Naive thymus-derived CD4-positive, alpha-beta T cell (primary cell): Measurements from ENCODE around the gene TENM4. TPM values are rescaled to one million over a fixed set of nuclear protein-coding genes. Genes with fewer than 3 reads are reported as not detected.
A peak's percentile ranks its signal among the peaks of the same experiment; 100 is the strongest.

Experiments
- ATAC-seq: fragments of 150-1000 bp; cut with Tn5 transposase; 2 replicates; pipeline ENCODE4 v1.10.0; 2021; ENCODE audit warnings: mild to moderate bottlenecking, moderate library complexity
- CTCF ChIA-PET: fragments of 350-600 bp; sonication (Branson Sonifier 250); formaldehyde crosslinking; loops from one replicate; lab custom pipeline; 2021; ENCODE audit warnings: antibody characterized with exemption; lab: Charles Lee
- POLR2A ChIA-PET: fragments of 350-600 bp; sonication (Branson Sonifier 250); formaldehyde crosslinking; loops from one replicate; lab custom pipeline; 2021; ENCODE audit warnings: antibody characterized with exemption, inconsistent platforms; lab: Charles Lee
- DNase-seq, 9 donors: peaks; one replicate each; pipeline versions ENCODE4 v3.0.0 to v3.0.0-alpha.2; 2020 to 2022; ENCODE audit warnings: mixed read lengths in 1 of 9
- H3K27ac ChIP-seq: one replicate; pipeline ENCODE4 v1.7.0; 2013; ENCODE audit warnings: mild to moderate bottlenecking, low read depth, low read length, moderate library complexity
- H3K27me3 ChIP-seq, 2 donors: one replicate each; pipeline ENCODE4 v1.7.0; 2013; ENCODE audit warnings: low read length in 2 of 2, mild to moderate bottlenecking in 2 of 2, moderate library complexity in 2 of 2; ENCODE audit not compliant: control insufficient read depth in 2 of 2, insufficient read depth in 2 of 2
- H3K36me3 ChIP-seq, 3 experiments: 1 replicate in 2 of 3; 2 replicates in 1 of 3; pipeline ENCODE4 v1.7.0; 2013; ENCODE audit warnings: low read length in 3 of 3, mild to moderate bottlenecking in 3 of 3, moderate library complexity in 1 of 3; ENCODE audit not compliant: insufficient read depth in 3 of 3, control insufficient read depth in 2 of 3
- H3K4me1 ChIP-seq, 2 donors: one replicate each; pipeline ENCODE4 v1.7.0; 2013; ENCODE audit warnings: low read length in 2 of 2, mild to moderate bottlenecking in 2 of 2, moderate library complexity in 1 of 2; ENCODE audit not compliant: control insufficient read depth in 2 of 2, insufficient read depth in 2 of 2
- H3K4me3 ChIP-seq: 2 replicates; pipeline ENCODE4 v1.7.0; 2013; ENCODE audit warnings: mild to moderate bottlenecking, low read length
- H3K9me3 ChIP-seq, 3 experiments: 1 replicate in 2 of 3; 2 replicates in 1 of 3; pipeline ENCODE4 v1.7.0; 2013; ENCODE audit warnings: low read length in 3 of 3; ENCODE audit not compliant: control insufficient read depth in 2 of 3
- H3K27ac Mint-ChIP-seq, 9 donors: one replicate each; pipeline ENCODE4 v1.8.0; 2020 to 2022; ENCODE audit warnings: mixed read lengths in 9 of 9, mild to moderate bottlenecking in 8 of 9, moderate library complexity in 5 of 9, inconsistent platforms in 2 of 9
- H3K27me3 Mint-ChIP-seq, 5 donors: one replicate each; pipeline ENCODE4 v1.8.0; 2021 to 2022; ENCODE audit warnings: mixed read lengths in 5 of 5, mild to moderate bottlenecking in 1 of 5
- H3K36me3 Mint-ChIP-seq, 5 donors: one replicate each; pipeline ENCODE4 v1.8.0; 2020 to 2022; ENCODE audit warnings: mixed read lengths in 5 of 5, mild to moderate bottlenecking in 3 of 5, inconsistent platforms in 1 of 5
- H3K4me1 Mint-ChIP-seq, 7 donors: one replicate each; pipeline ENCODE4 v1.8.0; 2020 to 2022; ENCODE audit warnings: mixed read lengths in 7 of 7, mild to moderate bottlenecking in 3 of 7, inconsistent platforms in 1 of 7
- H3K4me3 Mint-ChIP-seq, 10 donors: one replicate each; pipeline ENCODE4 v1.8.0; 2020 to 2022; ENCODE audit warnings: mild to moderate bottlenecking in 10 of 10, mixed read lengths in 10 of 10, moderate library complexity in 6 of 10, inconsistent platforms in 2 of 10
- H3K9me3 Mint-ChIP-seq, 11 donors: one replicate each; pipeline ENCODE4 v1.8.0; 2020 to 2022; ENCODE audit warnings: mixed read lengths in 11 of 11, mild to moderate bottlenecking in 4 of 11, inconsistent platforms in 1 of 11, moderate library complexity in 1 of 11
- intact Hi-C, 2 donors: fragments of 100-400 bp; cut with micrococcal nuclease; formaldehyde crosslinking; loops; one replicate each; pipeline ENCODE4 v1.15.1; 2023
- polyA plus RNA-seq, 2 donors: library from polyadenylated mRNA; unstranded; fragments of 300-500 nt; fragmentation: Illumina TruSeq; gene quantifications; one replicate each; pipeline ENCODE4 v1.2.3, GENCODE V29; 2021
- total RNA-seq, 6 experiments: library from RNA in 5 of 6; stranded (reverse) in 5 of 6; gene quantifications; 1 replicate in 5 of 6; 2 replicates in 1 of 6; pipeline ENCODE4 v1.2.3 and lab custom pipeline; 2021 to 2026

TENM4 gene
- total and polyA plus RNA-seq, 7 experiments from 2014 or later, result 0.32 to 0.47 TPM; not detected in 5

DNA sequence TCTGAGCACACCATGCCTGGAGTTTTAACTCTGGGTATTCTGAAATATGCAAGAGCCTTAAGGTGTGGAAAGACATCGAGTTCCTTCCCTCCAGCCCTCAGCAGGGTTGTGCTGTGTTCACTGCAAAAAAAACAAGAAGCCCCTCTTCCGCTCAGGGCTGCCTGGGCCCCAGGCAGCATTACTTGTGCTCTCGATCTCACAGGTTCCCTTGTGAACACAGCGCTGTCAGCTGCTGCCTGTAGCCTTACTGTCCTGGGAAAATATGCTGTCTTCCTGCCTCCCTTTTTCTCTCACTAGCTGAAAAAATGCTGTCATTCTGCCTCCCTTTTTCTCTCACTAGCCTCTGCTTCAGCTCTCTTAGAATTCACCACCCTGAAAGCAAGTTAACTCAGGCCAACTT is 15.7 kb upstream of the TENM4 start:
- ATAC-seq (no peak), DNase-seq (no peak)
- Mint-ChIP-seq H3K27me3 (peaks cover 0 to 20% (median 7%) of the 10 kb centered on the region in 5 donors), H3K4me3 (no peak overlapping the region), H3K4me1 (no peaks in the 10 kb centered on the region), H3K27ac (no peak overlapping the region), H3K36me3 (no peaks in the 10 kb centered on the region), H3K9me3 (peaks cover 0 to 4% (median 0%) of the 10 kb centered on the region in 11 donors)
- Histone ChIP-seq H3K9me3 (no peaks in the 10 kb centered on the region), H3K36me3 (no peaks in the 10 kb centered on the region), H3K4me3 (no peak overlapping the region), H3K27me3 (no peaks in the 10 kb centered on the region), H3K4me1 (no peaks in the 10 kb centered on the region), H3K27ac (no peak overlapping the region)
- ChIA-PET POLR2A (no interaction called here), CTCF (no interaction called here)
- intact Hi-C loops, result no loop called here

DNA sequence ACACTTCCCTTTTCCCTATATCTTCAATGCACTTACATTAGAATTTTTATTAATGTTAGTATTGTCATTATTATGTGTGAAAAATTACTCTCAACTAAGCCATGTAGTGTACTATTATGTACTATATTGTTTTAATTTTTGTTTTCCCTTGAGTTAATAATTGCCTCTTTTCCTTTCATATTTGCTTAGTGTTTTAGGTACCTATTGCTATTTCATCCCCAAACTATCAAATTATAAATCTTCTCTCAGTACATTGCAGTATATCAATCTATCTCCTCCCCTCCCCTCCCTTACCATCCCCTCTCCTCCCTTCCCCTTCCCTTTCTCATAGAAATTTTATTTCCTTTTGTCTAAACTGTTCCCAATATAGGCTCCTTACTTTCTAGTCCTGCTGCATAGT is 12.8 kb upstream of the TENM4 start:
- Mint-ChIP-seq H3K27ac (no peak overlapping the region), H3K4me1 (no peaks in the 10 kb centered on the region), H3K36me3 (no peaks in the 10 kb centered on the region), H3K4me3 (no peak overlapping the region), H3K27me3 (peaks cover 0 to 16% (median 7%) of the 10 kb centered on the region in 5 donors), H3K9me3 (peaks cover 0 to 11% (median 2%) of the 10 kb centered on the region in 11 donors)
- intact Hi-C loops, result no loop called here
- no peak for DNase-seq
- Histone ChIP-seq H3K27ac (no peak overlapping the region), H3K4me3 (no peak overlapping the region), H3K4me1 (no peaks in the 10 kb centered on the region), H3K36me3 (no peaks in the 10 kb centered on the region), H3K9me3 (no peaks in the 10 kb centered on the region), H3K27me3 (no peaks in the 10 kb centered on the region)
- ChIA-PET POLR2A (no interaction called here), CTCF (no interaction called here)
- ATAC-seq, result no peak

DNA sequence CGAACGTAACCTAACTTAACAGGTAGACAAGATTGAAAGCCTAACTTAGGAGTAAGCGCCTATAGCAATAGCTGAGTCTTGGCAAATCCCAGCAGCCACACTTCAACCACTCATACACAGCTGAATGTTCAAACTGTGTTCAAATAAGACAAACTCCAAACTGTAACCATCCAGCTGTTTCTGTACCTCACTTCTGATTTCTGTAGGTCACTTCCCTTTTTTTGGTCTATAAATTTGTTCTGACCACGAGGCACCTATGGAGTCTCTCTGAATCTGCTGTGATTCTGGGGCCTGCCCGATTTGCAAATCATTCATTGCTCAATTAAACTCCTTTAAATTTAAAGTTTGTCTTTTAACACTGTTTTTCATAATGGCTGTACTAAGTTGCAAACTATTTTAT is 8.2 kb upstream of the TENM4 start:
- no peak overlapping the region for H3K4me3 ChIP-seq
- Mint-ChIP-seq H3K4me3 (no peak overlapping the region), H3K4me1 (no peaks in the 10 kb centered on the region), H3K36me3 (no peaks in the 10 kb centered on the region), H3K27ac (no peak overlapping the region), H3K9me3 (peaks cover 0 to 13% (median 3%) of the 10 kb centered on the region in 11 donors), H3K27me3 (peaks cover 9 to 30% (median 19%) of the 10 kb centered on the region in 5 donors)
- CTCF ChIA-PET, result no interaction called here
- H3K27me3 ChIP-seq, result no peaks in the 10 kb centered on the region
- intact Hi-C loops, result no loop called here
- POLR2A ChIA-PET, result no interaction called here
- H3K9me3 ChIP-seq, result no peaks in the 10 kb centered on the region
- H3K36me3 ChIP-seq, result no peaks in the 10 kb centered on the region
- ATAC-seq (no peak), DNase-seq (no peak)
- H3K4me1 ChIP-seq, result no peaks in the 10 kb centered on the region
- H3K27ac ChIP-seq, result no peak overlapping the region

DNA sequence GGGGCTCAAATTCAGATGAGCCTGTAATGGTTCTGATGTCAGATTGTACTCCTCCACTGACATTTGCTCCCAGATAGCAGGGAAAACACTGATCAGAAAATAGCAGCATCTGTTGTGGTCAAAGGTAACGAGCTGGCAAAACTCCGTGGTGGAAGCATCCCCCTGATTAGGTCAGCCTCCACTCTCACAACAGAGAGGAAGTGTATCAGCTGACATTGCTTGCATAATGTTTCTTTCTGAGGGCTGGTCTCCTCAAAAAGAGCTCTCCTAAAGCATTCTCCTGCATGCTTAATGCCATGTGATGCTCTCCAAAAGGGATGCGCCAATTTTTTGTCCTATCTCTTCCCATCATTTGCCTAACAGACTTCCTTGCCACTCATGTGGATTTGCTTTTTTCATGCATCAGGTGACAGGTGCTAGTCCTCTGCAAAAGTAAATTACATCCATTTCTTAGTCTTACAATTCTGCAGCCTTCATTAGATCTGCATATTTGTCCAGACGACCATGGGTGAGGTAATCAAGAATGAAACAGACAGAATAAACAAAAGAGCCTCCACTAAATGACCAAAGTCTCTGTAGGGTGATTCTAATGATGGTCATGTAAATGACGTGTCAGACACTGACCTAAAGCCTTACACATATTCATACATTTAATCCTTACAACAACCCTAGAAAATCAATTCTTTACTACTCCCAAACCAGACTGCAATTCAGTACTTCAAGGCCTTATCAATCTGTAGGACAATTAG is 6.4 kb upstream of the TENM4 start:
- H3K27ac ChIP-seq, result no peak overlapping the region
- intact Hi-C loops, result no loop called here
- ATAC-seq (no peak), DNase-seq (no peak)
- H3K4me1 Mint-ChIP-seq, result no peaks in the 10 kb centered on the region
- H3K36me3 Mint-ChIP-seq, result peaks cover 0 to 5% (median 0%) of the 10 kb centered on the region in 5 donors
- H3K27me3 ChIP-seq, result no peaks in the 10 kb centered on the region
- H3K4me1 ChIP-seq, result no peaks in the 10 kb centered on the region
- CTCF ChIA-PET, result no interaction called here
- no peaks in the 10 kb centered on the region for H3K36me3 ChIP-seq
- peaks cover 25 to 47% (median 37%) of the 10 kb centered on the region in 5 donors for H3K27me3 Mint-ChIP-seq
- POLR2A ChIA-PET, result no interaction called here
- H3K4me3 ChIP-seq, result no peak overlapping the region
- H3K9me3 ChIP-seq, result no peaks in the 10 kb centered on the region
- H3K9me3 Mint-ChIP-seq, result peaks cover 0 to 19% (median 5%) of the 10 kb centered on the region in 11 donors
- no peak overlapping the region for H3K4me3 Mint-ChIP-seq
- H3K27ac Mint-ChIP-seq, result no peak overlapping the region

DNA sequence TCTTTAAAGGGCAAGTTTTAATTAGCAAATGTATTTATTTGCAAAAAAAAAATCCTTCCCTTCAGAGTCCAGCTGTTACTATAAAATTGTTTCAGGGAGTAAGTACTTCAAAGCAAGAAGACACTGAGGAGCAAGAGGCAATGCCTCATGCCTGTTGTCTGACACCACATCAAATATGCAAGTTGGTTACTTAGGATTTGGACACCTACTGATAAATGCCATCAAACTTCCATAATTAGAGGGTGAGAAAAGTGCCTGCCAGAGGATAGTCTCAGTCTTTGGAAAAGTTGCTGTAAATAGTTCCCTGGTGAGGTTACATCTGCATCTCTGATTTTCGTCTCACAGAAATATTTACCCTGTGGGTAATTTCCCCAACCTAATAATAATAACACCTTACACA is 4.1 kb upstream of the TENM4 start:
- Histone ChIP-seq H3K4me3 (no peak overlapping the region), H3K27ac (no peak overlapping the region), H3K4me1 (no peaks in the 10 kb centered on the region), H3K9me3 (no peaks in the 10 kb centered on the region), H3K36me3 (no peaks in the 10 kb centered on the region), H3K27me3 (no peaks in the 10 kb centered on the region)
- peaks cover 0 to 22% (median 8%) of the 10 kb centered on the region in 11 donors for H3K9me3 Mint-ChIP-seq
- peaks cover 5 to 10% (median 7%) of the 10 kb centered on the region in 7 donors for H3K4me1 Mint-ChIP-seq
- H3K27me3 Mint-ChIP-seq, result peaks cover 40 to 54% (median 53%) of the 10 kb centered on the region in 5 donors
- peaks cover 0 to 13% (median 5%) of the 10 kb centered on the region in 5 donors for H3K36me3 Mint-ChIP-seq
- intact Hi-C loops, result no loop called here
- DNase-seq (no peak), ATAC-seq (no peak)
- POLR2A ChIA-PET, result no interaction called here
- CTCF ChIA-PET, result no interaction called here
- no peak overlapping the region for H3K27ac Mint-ChIP-seq
- no peak overlapping the region for H3K4me3 Mint-ChIP-seq

DNA sequence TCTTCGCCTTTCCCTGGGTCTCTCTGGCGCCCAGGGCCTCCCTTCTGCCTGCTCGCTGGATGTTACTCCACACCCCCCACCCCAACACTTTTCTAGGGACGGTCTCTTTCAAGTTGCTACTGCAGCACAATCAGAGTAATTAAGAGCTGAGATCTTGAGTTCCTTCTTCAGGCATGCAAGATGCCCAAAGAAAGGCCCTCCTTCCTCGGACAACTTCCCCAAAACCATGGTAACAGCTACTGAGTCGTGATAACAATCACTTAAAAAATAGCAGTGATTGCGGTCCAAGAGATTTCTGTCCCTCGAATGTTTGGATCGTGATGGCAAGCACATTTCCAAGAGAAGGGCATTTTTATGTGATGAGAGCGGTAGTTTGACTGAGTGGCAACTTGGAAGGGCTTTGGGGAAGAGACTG is 638 bp upstream of the TENM4 start:
- ChIA-PET CTCF (no interaction called here), POLR2A (no interaction called here)
- Histone ChIP-seq H3K27ac (no peak overlapping the region), H3K4me1 (no peaks in the 10 kb centered on the region), H3K4me3 (no peak overlapping the region), H3K9me3 (no peaks in the 10 kb centered on the region), H3K36me3 (no peaks in the 10 kb centered on the region), H3K27me3 (no peaks in the 10 kb centered on the region)
- intact Hi-C loops, result no loop called here
- Mint-ChIP-seq H3K36me3 (peaks cover 0 to 13% (median 5%) of the 10 kb centered on the region in 5 donors), H3K4me1 (peaks cover 5 to 25% (median 20%) of the 10 kb centered on the region in 7 donors), H3K9me3 (peaks cover 0 to 14% (median 5%) of the 10 kb centered on the region in 11 donors), H3K4me3 (peak overlapping the region in 8 of 10 donors; percentile 24 to 86 (median 68)), H3K27ac (peak overlapping the region in 1 of 9 donors; percentile 67), H3K27me3 (peaks cover 56 to 69% (median 65%) of the 10 kb centered on the region in 5 donors)
- ATAC-seq (peak; percentile 28), DNase-seq (no peak)
